PC-3 (cell line): ENCODE data around the gene RBM20. TPM values are rescaled to one million over a fixed set of nuclear protein-coding genes. Genes with fewer than 3 reads are reported as not detected.
"Not testable (repeated sequence)": the region's sequence is repeated elsewhere in the genome, so short reads cannot be mapped to it uniquely, and the experiment has no call there.

Source experiments
- ATAC-seq: fragments of 200-7000 bp; cut with Tn5 transposase; 2 replicates; pipeline ENCODE4 v1.9.1; 2020; ENCODE audit warnings: mild to moderate bottlenecking, moderate library complexity
- BruUV-seq: library from RNA; stranded (reverse); fragments of 400-500 nt; replicated peaks from 2 replicates; lab custom pipeline; 2021; lab: Mats Ljungman, UMichigan
- CTCF ChIA-PET: fragments of 300-600 bp; sonication (Branson Sonifier 250); formaldehyde crosslinking; loops from one replicate; lab custom pipeline; 2022; ENCODE audit warnings: antibody characterized with exemption; lab: Charles Lee
- POLR2A ChIA-PET: fragments of 300-600 bp; sonication (Branson Sonifier 250); formaldehyde crosslinking; loops from one replicate; lab custom pipeline; 2022; ENCODE audit warnings: antibody characterized with exemption; ENCODE audit not compliant: unreplicated experiment; lab: Charles Lee
- DNase-seq: peaks from one replicate; pipeline ENCODE4 v3.0.0-alpha.2; 2015
- H2AFZ ChIP-seq: fragments of 300-600 bp; sonication (generic); 2 replicates; pipeline ENCODE4 v1.6.0; 2016; ENCODE audit warnings: antibody characterized with exemption, low read length
- H3F3A ChIP-seq: fragments of 300-600 bp; sonication (generic); one replicate; pipeline ENCODE4 v1.6.0; 2017; ENCODE audit warnings: antibody characterized with exemption, low read length, control low read depth, mild to moderate bottlenecking; ENCODE audit not compliant: unreplicated experiment
- H3K27ac ChIP-seq: fragments of 300-600 bp; sonication (generic); 2 replicates; pipeline ENCODE4 v1.5.1; 2016; ENCODE audit warnings: mild to moderate bottlenecking, low read length
- H3K27me3 ChIP-seq: fragments of 300-600 bp; sonication (generic); 2 replicates; pipeline ENCODE4 v1.6.1; 2016; ENCODE audit warnings: low read length, mixed read lengths
- H3K36me3 ChIP-seq: fragments of 300-600 bp; sonication (generic); 2 replicates; pipeline ENCODE4 v1.6.1; 2016; ENCODE audit warnings: low read depth, mixed run types, low read length, mixed read lengths
- H3K4me1 ChIP-seq: fragments of 300-600 bp; sonication (generic); 2 replicates; pipeline ENCODE4 v1.5.1; 2016; ENCODE audit warnings: low read length; ENCODE audit not compliant: insufficient read depth
- H3K4me2 ChIP-seq: fragments of 300-600 bp; sonication (generic); 2 replicates; pipeline ENCODE4 v1.6.0; 2016; ENCODE audit warnings: low read length
- H3K4me3 ChIP-seq: fragments of 300-600 bp; sonication (generic); 2 replicates; pipeline ENCODE4 v1.5.1; 2016; ENCODE audit warnings: mild to moderate bottlenecking, low read length, mixed read lengths
- H3K79me2 ChIP-seq: fragments of 300-600 bp; sonication (generic); 2 replicates; pipeline ENCODE4 v1.6.1; 2017; ENCODE audit warnings: low read length, mixed read lengths
- H3K9ac ChIP-seq: fragments of 300-600 bp; sonication (generic); 2 replicates; pipeline ENCODE4 v1.6.0; 2016; ENCODE audit warnings: mild to moderate bottlenecking, low read length
- H3K9me2 ChIP-seq: fragments of 300-600 bp; sonication (generic); replicated peaks from 2 replicates; pipeline ENCODE4 v1.6.1; 2016; ENCODE audit warnings: mixed run types, low read length, mixed read lengths
- H3K9me3 ChIP-seq: fragments of 300-600 bp; sonication (generic); 2 replicates; pipeline ENCODE4 v1.6.1; 2016; ENCODE audit warnings: low read length, mixed read lengths
- H4K20me1 ChIP-seq: fragments of 300-600 bp; sonication (generic); 2 replicates; pipeline ENCODE4 v1.6.1; 2016; ENCODE audit warnings: low read length, mixed read lengths
- EZH2 ChIP-seq: fragments of 300-600 bp; sonication (generic); IDR thresholded peaks from one replicate; pipeline ENCODE4 v1.6.1; 2017; ENCODE audit warnings: antibody characterized with exemption, mild to moderate bottlenecking, low read length; ENCODE audit not compliant: unreplicated experiment
- EZH2phosphoT487 ChIP-seq: fragments of 300-600 bp; sonication (generic); IDR thresholded peaks from 2 replicates; pipeline ENCODE4 v1.6.1; 2018; ENCODE audit warnings: mild to moderate bottlenecking, antibody characterized with exemption, low read length, borderline replicate concordance
- intact Hi-C: fragments of 100-400 bp; cut with micrococcal nuclease; formaldehyde crosslinking; loops from 2 replicates; pipeline ENCODE4 v1.9.0; 2023
- total RNA-seq: library from RNA; depleted of rRNA; stranded (reverse); fragments of >200 nt; gene quantifications from 2 replicates; pipeline ENCODE4 v1.2.3, GENCODE V29; 2014
- TF ChIP-seq, protein P1 (sequence below): fragments of 300-600 bp; sonication (generic); conservative IDR thresholded peaks from 2 replicates; pipeline ENCODE4 v1.5.1; 2017; ENCODE audit warnings: antibody characterized with exemption, low read depth, mild to moderate bottlenecking, low read length

RBM20 gene
- total RNA-seq, 1 experiment from 2014 or later: 0.40 TPM

DNA sequence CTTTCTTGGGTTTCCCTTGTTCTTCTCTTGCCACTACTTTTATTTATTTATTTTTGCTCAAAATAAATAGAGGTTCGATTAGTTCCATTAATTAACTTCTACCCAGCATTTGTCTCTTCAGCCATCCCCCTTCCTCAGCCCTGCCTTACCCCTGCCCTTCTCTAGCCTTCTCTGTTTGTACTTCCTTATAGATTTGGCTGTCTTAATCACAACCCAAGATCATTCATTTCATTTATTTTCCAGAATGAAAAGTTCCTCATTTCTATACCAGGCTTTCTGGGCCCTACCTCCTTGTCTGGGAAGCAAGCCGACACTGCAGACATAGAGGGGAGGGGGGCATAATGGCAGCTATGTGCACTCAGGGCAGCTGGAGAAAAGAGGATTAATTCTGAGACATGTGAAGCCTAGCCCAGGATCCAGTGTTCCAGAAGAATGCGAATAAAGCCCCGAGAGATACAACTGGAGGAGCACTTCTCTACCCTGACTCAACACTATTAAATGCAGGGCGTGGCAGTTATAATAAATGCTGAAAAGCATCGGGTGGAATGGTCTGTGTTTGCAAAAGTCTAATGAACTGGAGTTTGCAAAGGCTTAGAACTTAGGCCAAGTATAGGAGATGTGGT is 221.2 kb downstream of the RBM20 start:
- peak; percentile 98 for ATAC-seq
- CTCF ChIA-PET: interaction anchor here (0.7 kb wide), 1 partner anchor 66 kb away, joined by 3 read pairs; no protein-coding TSS in a partner anchor
- H3K9ac ChIP-seq: peak overlapping the region; percentile 6; the same call in 1 of the 2 replicates

DNA sequence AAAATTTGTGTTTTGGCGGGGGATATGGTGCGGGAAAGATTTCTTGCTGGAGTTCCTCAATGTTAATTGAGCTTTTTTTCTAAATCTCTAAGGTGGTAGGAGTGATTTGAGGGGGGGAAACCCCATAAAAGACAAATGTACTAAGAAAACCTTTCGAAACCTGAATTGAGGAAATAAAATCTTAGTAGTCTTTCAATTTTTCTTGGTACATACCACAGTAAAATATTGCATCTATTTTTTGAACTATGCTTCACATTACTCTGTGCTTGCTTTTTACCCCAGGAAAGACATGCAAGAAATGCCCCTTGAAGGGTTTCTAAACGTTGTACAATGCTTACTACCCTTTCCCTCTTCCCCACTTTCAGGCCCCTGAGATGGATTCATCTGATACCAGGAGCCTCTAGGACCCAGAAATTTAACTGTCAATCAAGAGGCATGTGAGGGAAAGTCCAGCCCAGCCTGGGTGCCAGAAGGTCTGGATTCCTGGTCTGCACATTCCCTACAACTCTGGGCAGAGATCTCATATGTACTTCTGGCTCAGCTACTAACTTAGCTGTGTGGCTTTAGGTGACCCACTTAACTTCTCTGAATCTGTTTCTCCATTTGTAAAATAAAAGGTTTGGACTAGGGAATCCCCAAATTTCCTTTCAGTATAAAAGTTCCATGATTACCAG is 221.8 kb downstream of the RBM20 start:
- ATAC-seq: peak; percentile 8
- no peaks in the 10 kb centered on the region for H3F3A ChIP-seq
- ChIA-PET POLR2A (no interaction called here), CTCF (no interaction called here)
- H3K9me3 ChIP-seq: no peaks in the 10 kb centered on the region
- peak overlapping the region; percentile 65 for H2AFZ ChIP-seq
- H3K79me2 ChIP-seq: no peaks in the 10 kb centered on the region
- DNase-seq: no peak
- H3K4me3 ChIP-seq: 0 out of 2 replicates have a peak overlapping the region, but pooled peaks have one; percentile 33
- BruUV-seq: no TSS peak
- TF ChIP-seq EZH2: no peak
- intact Hi-C loops: loop anchor here (5.0 kb wide), 1 partner anchor 44 kb away; no protein-coding TSS in a partner anchor
- no peaks in the 10 kb centered on the region for H3K9me2 ChIP-seq
- no peaks in the 10 kb centered on the region for H3K36me3 ChIP-seq
- no peak overlapping the region for H3K9ac ChIP-seq
- peak overlapping the region; percentile 73 for H3K4me2 ChIP-seq
- H3K4me1 ChIP-seq: peaks cover 21% of the 10 kb centered on the region
- no peaks in the 10 kb centered on the region for H4K20me1 ChIP-seq
- H3K27me3 ChIP-seq: no peaks in the 10 kb centered on the region
- peak overlapping the region; percentile 74 for H3K27ac ChIP-seq

More for the DNA sequence above, 221.2 kb downstream of the RBM20 start:
- Histone ChIP-seq H3K9me2 (no peaks in the 10 kb centered on the region), H3F3A (no peaks in the 10 kb centered on the region), H3K4me2 (peak overlapping the region; percentile 73), H3K27ac (peak overlapping the region; percentile 74), H3K4me1 (peaks cover 20% of the 10 kb centered on the region), H4K20me1 (no peaks in the 10 kb centered on the region), H3K27me3 (no peaks in the 10 kb centered on the region), H3K4me3 (peak overlapping the region; percentile 41; the same call in 1 of the 2 replicates), H2AFZ (peak overlapping the region; percentile 65), H3K9me3 (no peaks in the 10 kb centered on the region), H3K79me2 (no peaks in the 10 kb centered on the region), H3K36me3 (no peaks in the 10 kb centered on the region)
- POLR2A ChIA-PET: no interaction called here
- peak; percentile 87 for DNase-seq
- BruUV-seq: no TSS peak
- TF ChIP-seq, protein P1, sequence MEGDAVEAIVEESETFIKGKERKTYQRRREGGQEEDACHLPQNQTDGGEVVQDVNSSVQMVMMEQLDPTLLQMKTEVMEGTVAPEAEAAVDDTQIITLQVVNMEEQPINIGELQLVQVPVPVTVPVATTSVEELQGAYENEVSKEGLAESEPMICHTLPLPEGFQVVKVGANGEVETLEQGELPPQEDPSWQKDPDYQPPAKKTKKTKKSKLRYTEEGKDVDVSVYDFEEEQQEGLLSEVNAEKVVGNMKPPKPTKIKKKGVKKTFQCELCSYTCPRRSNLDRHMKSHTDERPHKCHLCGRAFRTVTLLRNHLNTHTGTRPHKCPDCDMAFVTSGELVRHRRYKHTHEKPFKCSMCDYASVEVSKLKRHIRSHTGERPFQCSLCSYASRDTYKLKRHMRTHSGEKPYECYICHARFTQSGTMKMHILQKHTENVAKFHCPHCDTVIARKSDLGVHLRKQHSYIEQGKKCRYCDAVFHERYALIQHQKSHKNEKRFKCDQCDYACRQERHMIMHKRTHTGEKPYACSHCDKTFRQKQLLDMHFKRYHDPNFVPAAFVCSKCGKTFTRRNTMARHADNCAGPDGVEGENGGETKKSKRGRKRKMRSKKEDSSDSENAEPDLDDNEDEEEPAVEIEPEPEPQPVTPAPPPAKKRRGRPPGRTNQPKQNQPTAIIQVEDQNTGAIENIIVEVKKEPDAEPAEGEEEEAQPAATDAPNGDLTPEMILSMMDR: no peak
- TF ChIP-seq EZH2 (no peak), EZH2phosphoT487 (no peak)
- intact Hi-C loops: loop anchor here (5.0 kb wide), 1 partner anchor 43 kb away; no protein-coding TSS in a partner anchor

DNA sequence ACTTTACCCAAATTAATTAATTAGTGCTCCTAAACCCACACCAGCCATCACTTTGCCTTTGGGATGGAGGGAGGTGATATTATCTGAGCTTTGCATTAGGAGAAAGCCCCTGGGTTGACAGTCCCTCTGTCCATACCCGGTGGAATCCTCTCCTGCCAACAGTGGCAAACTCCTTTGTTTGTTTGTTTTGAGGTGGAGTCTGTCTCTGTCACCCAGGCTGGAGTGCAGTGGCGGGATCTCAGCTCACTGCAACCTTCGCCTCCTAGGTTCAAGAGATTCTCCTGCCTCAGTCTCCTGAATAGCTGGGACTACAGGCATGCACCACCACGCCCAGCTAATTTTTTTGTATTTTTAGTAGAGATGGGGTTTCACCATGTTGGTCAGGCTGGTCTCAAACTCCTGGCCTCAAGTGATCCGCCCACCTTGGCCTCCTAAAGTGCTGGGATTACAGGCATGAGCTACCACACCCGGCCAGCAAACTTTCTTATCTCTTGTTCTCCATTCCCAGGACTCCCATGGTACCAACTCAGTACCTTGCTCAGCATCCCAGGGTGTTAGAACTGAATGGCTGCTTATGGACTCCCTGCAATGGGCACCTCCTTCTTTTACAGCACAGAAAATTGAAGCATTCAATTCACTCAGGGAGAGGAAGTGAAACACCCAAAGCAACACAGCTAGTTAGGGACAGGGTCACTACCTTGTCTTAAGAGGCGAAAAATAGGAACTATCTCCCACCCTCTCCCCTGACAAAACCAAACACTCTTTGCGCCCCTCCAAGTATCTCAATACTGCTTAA is 223.1 kb downstream of the RBM20 start:
- ATAC-seq, H3K27ac ChIP-seq, H3K27me3 ChIP-seq, H3K4me2 ChIP-seq, H3K36me3 ChIP-seq, H3K9me3 ChIP-seq, H3K9ac ChIP-seq, H4K20me1 ChIP-seq, H3K9me2 ChIP-seq, CTCF ChIA-PET, H3F3A ChIP-seq, H2AFZ ChIP-seq, H3K79me2 ChIP-seq, H3K4me3 ChIP-seq, POLR2A ChIA-PET, DNase-seq, BruUV-seq: not testable (repeated sequence)
- peaks cover 26% of the 10 kb centered on the region for H3K4me1 ChIP-seq
- intact Hi-C loops: loop anchor here (5.0 kb wide), 1 partner anchor 45 kb away; no protein-coding TSS in a partner anchor
